ENCODE data around the gene RFTN2.

The RFTN2 gene

GRCh38 chr2:197673106-197673505 is 2.3 kb downstream of the RFTN2 start:
- ATAC-seq = no peak
- TF ChIP-seq RARB (CRISPR knock-in tag; IDR thresholded peaks at IDR 0.05) (no peak), GLIS3 (CRISPR knock-in tag; IDR thresholded peaks at IDR 0.05) (no peak), PPARA (CRISPR knock-in tag; IDR thresholded peaks at IDR 0.05; ENCODE audit: borderline replicate concordance) (no peak), PATZ1 (CRISPR knock-in tag; IDR thresholded peaks at IDR 0.05; ENCODE audit: borderline replicate concordance) (no peak), ZNF565 (CRISPR knock-in tag; conservative IDR thresholded peaks at IDR 0.05; ENCODE audit: low read depth) (no peak), ZNF8 (CRISPR knock-in tag; IDR thresholded peaks at IDR 0.05) (no peak), ESRRG (CRISPR knock-in tag; IDR thresholded peaks at IDR 0.05) (no peak), BACH2 (CRISPR knock-in tag; IDR thresholded peaks at IDR 0.05; ENCODE audit: borderline replicate concordance) (no peak), CSDC2 (CRISPR knock-in tag; IDR thresholded peaks at IDR 0.05) (no peak), ZFP3 (CRISPR knock-in tag; IDR thresholded peaks at IDR 0.05) (no peak), OSR1 (CRISPR knock-in tag; IDR thresholded peaks at IDR 0.05) (no peak)
- TF ChIP-seq, protein P1, sequence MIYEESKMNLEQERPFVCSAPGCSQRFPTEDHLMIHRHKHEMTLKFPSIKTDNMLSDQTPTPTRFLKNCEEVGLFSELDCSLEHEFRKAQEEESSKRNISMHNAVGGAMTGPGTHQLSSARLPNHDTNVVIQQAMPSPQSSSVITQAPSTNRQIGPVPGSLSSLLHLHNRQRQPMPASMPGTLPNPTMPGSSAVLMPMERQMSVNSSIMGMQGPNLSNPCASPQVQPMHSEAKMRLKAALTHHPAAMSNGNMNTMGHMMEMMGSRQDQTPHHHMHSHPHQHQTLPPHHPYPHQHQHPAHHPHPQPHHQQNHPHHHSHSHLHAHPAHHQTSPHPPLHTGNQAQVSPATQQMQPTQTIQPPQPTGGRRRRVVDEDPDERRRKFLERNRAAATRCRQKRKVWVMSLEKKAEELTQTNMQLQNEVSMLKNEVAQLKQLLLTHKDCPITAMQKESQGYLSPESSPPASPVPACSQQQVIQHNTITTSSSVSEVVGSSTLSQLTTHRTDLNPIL (CRISPR knock-in tag; IDR thresholded peaks at IDR 0.05; ENCODE audit: low read depth) = no peak

- no peak for ATAC-seq
Observed at GRCh38 chr2:197672371-197672893, 3.0 kb downstream of the RFTN2 start.

More at GRCh38 chr2:197672371-197672893, 3.0 kb downstream of the RFTN2 start:
- TF ChIP-seq SNAI2 (CRISPR knock-in tag; IDR thresholded peaks at IDR 0.05) (no peak), ZNF8 (CRISPR knock-in tag; IDR thresholded peaks at IDR 0.05) (no peak), ARNTL (CRISPR knock-in tag; IDR thresholded peaks at IDR 0.05; ENCODE audit: borderline replicate concordance, low read depth) (no peak), PPARA (CRISPR knock-in tag; IDR thresholded peaks at IDR 0.05; ENCODE audit: borderline replicate concordance) (no peak), PATZ1 (CRISPR knock-in tag; IDR thresholded peaks at IDR 0.05; ENCODE audit: borderline replicate concordance) (no peak), CSDC2 (CRISPR knock-in tag; IDR thresholded peaks at IDR 0.05) (no peak), ZNF565 (CRISPR knock-in tag; conservative IDR thresholded peaks at IDR 0.05; ENCODE audit: low read depth) (no peak), TOX (CRISPR knock-in tag; IDR thresholded peaks at IDR 0.05; ENCODE audit: borderline replicate concordance) (no peak), BACH2 (CRISPR knock-in tag; IDR thresholded peaks at IDR 0.05; ENCODE audit: borderline replicate concordance) (no peak), RARB (CRISPR knock-in tag; IDR thresholded peaks at IDR 0.05) (no peak), ZNF70 (CRISPR knock-in tag; IDR thresholded peaks at IDR 0.05) (no peak)
- TF ChIP-seq, protein P1 (CRISPR knock-in tag; IDR thresholded peaks at IDR 0.05; ENCODE audit: low read depth) = no peak
- TF ChIP-seq, protein P2, sequence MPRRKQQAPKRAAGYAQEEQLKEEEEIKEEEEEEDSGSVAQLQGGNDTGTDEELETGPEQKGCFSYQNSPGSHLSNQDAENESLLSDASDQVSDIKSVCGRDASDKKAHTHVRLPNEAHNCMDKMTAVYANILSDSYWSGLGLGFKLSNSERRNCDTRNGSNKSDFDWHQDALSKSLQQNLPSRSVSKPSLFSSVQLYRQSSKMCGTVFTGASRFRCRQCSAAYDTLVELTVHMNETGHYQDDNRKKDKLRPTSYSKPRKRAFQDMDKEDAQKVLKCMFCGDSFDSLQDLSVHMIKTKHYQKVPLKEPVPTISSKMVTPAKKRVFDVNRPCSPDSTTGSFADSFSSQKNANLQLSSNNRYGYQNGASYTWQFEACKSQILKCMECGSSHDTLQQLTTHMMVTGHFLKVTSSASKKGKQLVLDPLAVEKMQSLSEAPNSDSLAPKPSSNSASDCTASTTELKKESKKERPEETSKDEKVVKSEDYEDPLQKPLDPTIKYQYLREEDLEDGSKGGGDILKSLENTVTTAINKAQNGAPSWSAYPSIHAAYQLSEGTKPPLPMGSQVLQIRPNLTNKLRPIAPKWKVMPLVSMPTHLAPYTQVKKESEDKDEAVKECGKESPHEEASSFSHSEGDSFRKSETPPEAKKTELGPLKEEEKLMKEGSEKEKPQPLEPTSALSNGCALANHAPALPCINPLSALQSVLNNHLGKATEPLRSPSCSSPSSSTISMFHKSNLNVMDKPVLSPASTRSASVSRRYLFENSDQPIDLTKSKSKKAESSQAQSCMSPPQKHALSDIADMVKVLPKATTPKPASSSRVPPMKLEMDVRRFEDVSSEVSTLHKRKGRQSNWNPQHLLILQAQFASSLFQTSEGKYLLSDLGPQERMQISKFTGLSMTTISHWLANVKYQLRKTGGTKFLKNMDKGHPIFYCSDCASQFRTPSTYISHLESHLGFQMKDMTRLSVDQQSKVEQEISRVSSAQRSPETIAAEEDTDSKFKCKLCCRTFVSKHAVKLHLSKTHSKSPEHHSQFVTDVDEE (CRISPR knock-in tag; IDR thresholded peaks at IDR 0.05) = no peak
- TF ChIP-seq, protein P3, sequence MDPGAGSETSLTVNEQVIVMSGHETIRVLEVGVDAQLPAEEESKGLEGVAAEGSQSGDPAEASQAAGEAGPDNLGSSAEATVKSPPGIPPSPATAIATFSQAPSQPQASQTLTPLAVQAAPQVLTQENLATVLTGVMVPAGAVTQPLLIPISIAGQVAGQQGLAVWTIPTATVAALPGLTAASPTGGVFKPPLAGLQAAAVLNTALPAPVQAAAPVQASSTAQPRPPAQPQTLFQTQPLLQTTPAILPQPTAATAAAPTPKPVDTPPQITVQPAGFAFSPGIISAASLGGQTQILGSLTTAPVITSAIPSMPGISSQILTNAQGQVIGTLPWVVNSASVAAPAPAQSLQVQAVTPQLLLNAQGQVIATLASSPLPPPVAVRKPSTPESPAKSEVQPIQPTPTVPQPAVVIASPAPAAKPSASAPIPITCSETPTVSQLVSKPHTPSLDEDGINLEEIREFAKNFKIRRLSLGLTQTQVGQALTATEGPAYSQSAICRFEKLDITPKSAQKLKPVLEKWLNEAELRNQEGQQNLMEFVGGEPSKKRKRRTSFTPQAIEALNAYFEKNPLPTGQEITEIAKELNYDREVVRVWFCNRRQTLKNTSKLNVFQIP (CRISPR knock-in tag; IDR thresholded peaks at IDR 0.05; ENCODE audit: borderline replicate concordance, low read depth) = no peak

Measured in SK-N-SH treated with all-trans-retinoic acid at 6 μM for 48 hours (cell line).